ENCODE data around the gene SLC44A1.

SLC44A1 gene

GRCh38 chr9:105306351-105307140 is 62.1 kb downstream of the SLC44A1 start:
- no peak for DNase-seq

GRCh38 chr9:105307591-105308130 is 63.2 kb downstream of the SLC44A1 start:
- no peak for DNase-seq

- no peak for DNase-seq
These were observed 64.2 kb downstream of the SLC44A1 start for GRCh38 chr9:105308461-105309341.

GRCh38 chr9:105309531-105309931 is 65.1 kb downstream of the SLC44A1 start:
- peak; percentile 11 for DNase-seq

- DNase-seq = no peak
These were observed 66.9 kb downstream of the SLC44A1 start for GRCh38 chr9:105311306-105311705.

- DNase-seq = no peak
These were observed 68.8 kb downstream of the SLC44A1 start for GRCh38 chr9:105313238-105313637.

GRCh38 chr9:105316703-105317102 is 72.3 kb downstream of the SLC44A1 start:
- no peak for DNase-seq

- no peak for DNase-seq
These were observed 74.3 kb downstream of the SLC44A1 start for GRCh38 chr9:105318729-105319191.

- no peak for DNase-seq
These were observed 74.9 kb downstream of the SLC44A1 start for GRCh38 chr9:105319202-105319813.

GRCh38 chr9:105320568-105320967 is 76.1 kb downstream of the SLC44A1 start:
- DNase-seq = no peak

GRCh38 chr9:105328296-105328695 is 83.8 kb downstream of the SLC44A1 start:
- no peak for DNase-seq

- DNase-seq = no peak
These were observed 84.6 kb downstream of the SLC44A1 start for GRCh38 chr9:105328872-105329718.

- no peak for DNase-seq
These were observed 85.2 kb downstream of the SLC44A1 start for GRCh38 chr9:105329719-105330062.

- DNase-seq = no peak
These were observed 85.8 kb downstream of the SLC44A1 start for GRCh38 chr9:105330201-105330600.

GRCh38 chr9:105330755-105331154 is 86.3 kb downstream of the SLC44A1 start:
- no peak for DNase-seq

GRCh38 chr9:105331160-105331559 is 86.7 kb downstream of the SLC44A1 start:
- DNase-seq = no peak

GRCh38 chr9:105331755-105332154 is 87.3 kb downstream of the SLC44A1 start:
- no peak for DNase-seq

- no peak for DNase-seq
These were observed 88.0 kb downstream of the SLC44A1 start for GRCh38 chr9:105332471-105332870.

GRCh38 chr9:105333076-105333475 is 88.6 kb downstream of the SLC44A1 start:
- no peak for DNase-seq

- DNase-seq = no peak
These were observed 89.4 kb downstream of the SLC44A1 start for GRCh38 chr9:105333811-105334210.

GRCh38 chr9:105338308-105338707 is 93.9 kb downstream of the SLC44A1 start:
- no peak for DNase-seq

- no peak for DNase-seq
These were observed 95.4 kb downstream of the SLC44A1 start for GRCh38 chr9:105339849-105340248.

All from NCI-H345 (cell line).